ENCODE results near the gene PLAU. TPM values are rescaled to one million over a fixed set of nuclear protein-coding genes. Genes with fewer than 3 reads are reported as not detected.
A peak's percentile ranks its signal among the peaks of the same experiment; 100 is the strongest.

Gene PLAU
- total and polyA plus RNA-seq, 10 of the 15 experiments (the other 5 are each of a cell fraction or from before 2014, with no cell fraction given), result 2.5 to 20.9 (median 11.5) TPM

DNA sequence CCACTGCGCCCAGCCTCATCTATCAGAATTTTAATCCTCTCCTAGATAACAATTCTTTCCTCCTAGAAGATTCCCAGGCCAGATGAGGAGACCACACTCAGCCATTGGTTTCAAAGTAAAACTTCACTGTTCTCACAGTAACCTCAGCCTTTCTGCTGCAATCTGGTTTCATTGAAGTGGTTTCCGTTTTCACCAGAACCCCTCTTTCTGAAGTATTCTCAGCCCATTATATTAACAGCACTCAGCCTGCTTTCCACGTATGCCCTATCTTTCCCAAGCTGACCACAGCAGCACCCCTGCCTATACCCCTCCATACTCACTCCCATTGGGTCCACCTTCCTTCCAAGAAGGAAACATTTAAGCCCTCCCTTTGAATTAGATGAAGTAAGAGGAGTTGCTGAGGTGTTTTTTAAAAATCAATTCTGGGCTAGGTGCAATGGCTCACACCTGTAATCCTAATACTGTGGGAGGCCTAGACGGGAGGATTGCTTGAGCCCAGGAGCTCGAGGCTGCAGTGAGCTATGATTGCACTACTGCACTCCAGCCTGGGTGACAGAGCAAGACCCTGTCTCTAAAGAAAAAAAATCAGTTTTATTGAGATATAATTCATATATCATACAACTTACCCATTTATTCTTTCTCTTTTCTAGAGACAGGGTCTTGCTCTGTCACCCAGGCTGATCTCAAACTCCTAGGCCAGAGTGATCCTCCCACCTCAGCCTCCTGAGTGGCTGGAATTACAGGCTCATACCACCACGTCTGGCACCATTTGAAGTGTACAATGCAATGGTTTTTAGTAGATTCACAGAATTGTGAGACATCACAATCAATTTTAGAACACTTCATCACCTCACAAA is 11.3 kb downstream of the PLAU start (continued):
- TF ChIP-seq E4F1 (IDR thresholded peaks at IDR 0.05; ENCODE audit: borderline replicate concordance, partially characterized antibody) (no peak), STAT1 (conservative IDR thresholded peaks at IDR 0.05) (no peak), CHD1 (IDR thresholded peaks at IDR 0.05; ENCODE audit: low read depth, low read length) (no peak), PAX5 (IDR thresholded peaks at IDR 0.05; ENCODE audit: borderline replicate concordance, low read depth, low read length) (peak; percentile 63; the same call in 1 of the 2 replicates), SP1 (IDR thresholded peaks at IDR 0.05; ENCODE audit: low read depth, low read length) (no peak), NFXL1 (IDR thresholded peaks at IDR 0.05; ENCODE audit: borderline replicate concordance) (no peak), SKIL (IDR thresholded peaks at IDR 0.05; ENCODE audit: low read depth, poor library complexity, severe bottlenecking) (no peak), FOS (IDR thresholded peaks at IDR 0.05; ENCODE audit: borderline replicate concordance, extremely low read depth, insufficient read length) (no peak), SMAD5 (IDR thresholded peaks at IDR 0.05; ENCODE audit: low read depth) (no peak), CBX3 (IDR thresholded peaks at IDR 0.05; ENCODE audit: borderline replicate concordance, low read depth) (no peak), PAX8 (IDR thresholded peaks at IDR 0.05) (no peak), ZNF687 (IDR thresholded peaks at IDR 0.05) (no peak), TCF7 (IDR thresholded peaks at IDR 0.05; ENCODE audit: borderline replicate concordance) (peak; percentile 94)
- TF ChIP-seq, protein P1, sequence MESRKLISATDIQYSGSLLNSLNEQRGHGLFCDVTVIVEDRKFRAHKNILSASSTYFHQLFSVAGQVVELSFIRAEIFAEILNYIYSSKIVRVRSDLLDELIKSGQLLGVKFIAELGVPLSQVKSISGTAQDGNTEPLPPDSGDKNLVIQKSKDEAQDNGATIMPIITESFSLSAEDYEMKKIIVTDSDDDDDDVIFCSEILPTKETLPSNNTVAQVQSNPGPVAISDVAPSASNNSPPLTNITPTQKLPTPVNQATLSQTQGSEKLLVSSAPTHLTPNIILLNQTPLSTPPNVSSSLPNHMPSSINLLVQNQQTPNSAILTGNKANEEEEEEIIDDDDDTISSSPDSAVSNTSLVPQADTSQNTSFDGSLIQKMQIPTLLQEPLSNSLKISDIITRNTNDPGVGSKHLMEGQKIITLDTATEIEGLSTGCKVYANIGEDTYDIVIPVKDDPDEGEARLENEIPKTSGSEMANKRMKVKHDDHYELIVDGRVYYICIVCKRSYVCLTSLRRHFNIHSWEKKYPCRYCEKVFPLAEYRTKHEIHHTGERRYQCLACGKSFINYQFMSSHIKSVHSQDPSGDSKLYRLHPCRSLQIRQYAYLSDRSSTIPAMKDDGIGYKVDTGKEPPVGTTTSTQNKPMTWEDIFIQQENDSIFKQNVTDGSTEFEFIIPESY (IDR thresholded peaks at IDR 0.05), result no peak

Data from GM12878 (cell line).